Measurements from ENCODE around the gene GXYLT2. TPM values are rescaled to one million over a fixed set of nuclear protein-coding genes. Genes with fewer than 3 reads are reported as not detected.

The GXYLT2 gene
- total RNA-seq, 2 donors from 2014 or later: 5.2 to 5.6 TPM

DNA sequence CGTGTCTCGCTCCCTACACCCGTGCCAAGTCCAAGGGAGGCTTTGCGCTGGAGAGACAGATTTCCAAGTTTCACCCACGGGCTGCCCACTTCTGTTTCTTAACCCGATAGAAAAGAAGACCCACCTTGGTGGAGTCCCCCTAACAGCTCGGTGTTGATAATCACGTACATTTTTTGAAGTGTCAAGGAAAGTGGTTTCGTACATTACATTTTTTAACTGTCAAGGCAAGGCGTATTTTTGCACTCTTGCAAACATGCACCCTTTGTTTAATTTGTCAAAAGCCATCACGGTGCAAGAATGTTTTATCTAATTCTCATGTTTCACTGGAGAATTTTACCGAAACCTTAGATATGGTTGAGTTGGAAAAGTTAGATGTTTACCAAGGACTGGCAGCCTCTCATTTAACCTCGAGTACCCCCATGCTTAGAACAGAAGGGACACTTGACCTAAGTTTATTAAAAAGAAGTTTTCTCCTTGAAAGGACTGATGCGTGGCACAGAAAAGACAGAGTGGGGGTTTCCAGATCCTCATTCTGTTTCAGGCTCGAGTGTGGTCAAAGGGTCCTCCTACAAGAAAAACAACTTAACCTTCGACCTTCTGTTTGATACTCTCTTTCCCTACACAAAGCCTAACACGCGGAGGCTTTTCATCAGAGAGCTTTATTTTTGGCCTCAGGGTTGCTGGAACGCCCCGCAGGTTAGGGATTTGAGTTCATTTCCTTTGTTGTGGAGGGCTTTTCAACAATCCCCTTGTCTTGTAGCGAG lies 882 bp downstream of the GXYLT2 start:
- H3K36me3 ChIP-seq (replicated peaks in 1 of 2; ENCODE audit: insufficient read depth in 1 of 2, low read depth in 2 of 2): no peaks in the 10 kb centered on the region
- no peak for TF ChIP-seq CTCF (IDR thresholded peaks at IDR 0.05)
- no peak for TF ChIP-seq POLR2A (IDR thresholded peaks at IDR 0.05)
- H3K4me1 ChIP-seq: peaks cover 19% of the 10 kb centered on the region
- DNase-seq (peak in 2 of 4 donors; percentile 22 to 35), ATAC-seq (no peak)
- no peak overlapping the region for H3K4me3 ChIP-seq
- H3K9me3 ChIP-seq: no peaks in the 10 kb centered on the region
- intact Hi-C loops (cut with DNase I): no loop called here
- H3K27ac ChIP-seq: peak overlapping the region in 1 of 4 donors; percentile 28
- 11 to 13% methylated on average over 20 to 21 of the region's 21 CpGs for WGBS, 2 donors
- no peaks in the 10 kb centered on the region for H3K27me3 ChIP-seq

- ATAC-seq (no peak), DNase-seq (no peak)
- H3K9me3 ChIP-seq: no peaks in the 10 kb centered on the region
- intact Hi-C loops (cut with DNase I): no loop called here
- H3K27ac ChIP-seq: peak overlapping the region in 1 of 4 donors; percentile 28
- TF ChIP-seq CTCF (IDR thresholded peaks at IDR 0.05) (no peak), POLR2A (IDR thresholded peaks at IDR 0.05) (no peak)
- no peak overlapping the region for H3K4me3 ChIP-seq
- no peaks in the 10 kb centered on the region for H3K36me3 ChIP-seq (replicated peaks in 1 of 2; ENCODE audit: insufficient read depth in 1 of 2, low read depth in 2 of 2)
- H3K4me1 ChIP-seq: peaks cover 19% of the 10 kb centered on the region
- H3K27me3 ChIP-seq: no peaks in the 10 kb centered on the region
- 82% methylated on average over 13 of the region's 13 CpGs for WGBS, 2 donors
These were observed 1.7 kb downstream of the GXYLT2 start for GRCh38 chr3:72889310-72890165.

DNA sequence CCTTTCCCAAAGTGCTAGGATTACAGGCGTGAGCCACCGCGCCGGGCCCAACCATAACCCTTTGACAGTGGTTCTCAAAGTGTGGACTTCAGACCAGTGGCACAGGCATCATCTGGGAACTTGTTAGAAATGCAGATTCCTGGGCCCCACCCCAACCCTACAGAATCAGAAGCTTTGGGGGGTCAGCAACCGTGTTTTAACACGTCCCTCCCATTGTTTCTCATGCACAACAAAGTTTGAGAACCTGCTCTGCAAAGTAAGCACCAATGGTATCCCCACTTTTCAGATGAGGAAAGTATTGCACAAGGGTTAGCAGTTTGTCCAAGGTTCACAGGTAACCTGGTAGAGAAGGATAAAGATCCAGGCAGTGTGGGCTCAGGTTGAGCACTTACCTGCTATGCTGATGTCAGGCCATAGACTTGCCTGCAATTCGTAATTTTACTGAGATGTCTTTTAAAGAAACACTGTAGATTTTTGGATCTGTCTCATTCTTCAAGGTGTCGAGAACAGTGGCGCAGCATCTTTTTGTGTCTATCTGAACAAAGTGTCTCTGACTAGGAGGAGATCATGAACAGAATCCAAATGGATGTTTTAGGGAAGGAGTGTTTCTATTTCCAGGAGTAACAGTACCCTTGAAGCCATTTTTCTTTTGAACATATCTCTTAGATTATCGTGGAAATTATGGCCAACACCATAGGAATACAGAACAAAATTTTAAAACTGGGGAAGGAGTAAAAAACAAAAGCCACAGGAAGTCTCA lies 2.5 kb downstream of the GXYLT2 start:
- no peak overlapping the region for H3K27ac ChIP-seq
- no peaks in the 10 kb centered on the region for H3K36me3 ChIP-seq (replicated peaks in 1 of 2; ENCODE audit: insufficient read depth in 1 of 2, low read depth in 2 of 2)
- no peak for TF ChIP-seq POLR2A (IDR thresholded peaks at IDR 0.05)
- no peak for TF ChIP-seq CTCF (IDR thresholded peaks at IDR 0.05)
- no peaks in the 10 kb centered on the region for H3K27me3 ChIP-seq
- H3K4me3 ChIP-seq: no peak overlapping the region
- no peak for ATAC-seq
- no peak for DNase-seq
- intact Hi-C loops (cut with DNase I): no loop called here
- peaks cover 19% of the 10 kb centered on the region for H3K4me1 ChIP-seq
- 85 to 86% methylated on average over 10 of the region's 10 CpGs for WGBS, 2 donors
- no peaks in the 10 kb centered on the region for H3K9me3 ChIP-seq

DNA sequence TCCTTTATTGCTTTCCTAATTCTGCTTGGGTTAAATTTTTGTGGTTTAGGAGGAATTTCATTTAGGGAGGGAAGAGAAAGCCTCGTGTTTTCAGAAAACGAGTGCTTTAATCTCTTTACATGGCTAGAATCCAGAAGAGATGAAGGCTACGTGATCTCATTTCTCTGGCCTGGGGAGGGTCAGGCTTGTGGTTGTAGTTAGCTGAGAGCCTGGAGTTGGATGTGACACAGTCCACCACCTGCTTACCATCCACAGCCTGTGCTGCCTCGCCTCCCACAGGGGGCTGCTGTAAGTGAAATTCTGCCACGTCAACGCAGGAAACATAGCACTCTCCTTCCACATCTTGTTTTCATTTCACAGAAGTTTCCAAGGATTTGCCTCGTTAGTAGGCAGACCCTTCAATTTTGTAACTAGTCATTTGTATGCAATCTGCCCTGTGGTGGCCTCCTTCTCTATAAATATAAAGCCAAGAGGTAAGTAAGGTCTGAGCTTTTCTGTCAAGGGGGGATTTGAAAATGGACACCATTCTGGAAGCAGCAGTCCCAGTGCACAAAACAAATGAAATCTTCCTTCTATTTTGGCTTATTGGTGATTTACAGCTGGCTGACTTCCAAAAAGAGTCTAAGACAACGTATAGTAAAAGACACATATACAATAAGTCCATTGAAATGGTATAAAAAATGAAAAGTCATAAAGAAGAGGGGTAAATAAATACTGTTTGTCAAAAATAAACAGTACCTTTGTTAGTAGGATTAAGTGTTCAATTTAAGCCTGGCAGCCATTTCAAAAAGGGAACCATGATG lies 3.4 kb downstream of the GXYLT2 start:
- intact Hi-C loops (cut with DNase I): no loop called here
- H3K9me3 ChIP-seq: no peaks in the 10 kb centered on the region
- peaks cover 19% of the 10 kb centered on the region for H3K4me1 ChIP-seq
- H3K4me3 ChIP-seq: no peak overlapping the region
- WGBS, 2 donors: 26 to 40% methylated on average over 8 of the region's 8 CpGs
- no peaks in the 10 kb centered on the region for H3K36me3 ChIP-seq (replicated peaks in 1 of 2; ENCODE audit: insufficient read depth in 1 of 2, low read depth in 2 of 2)
- TF ChIP-seq CTCF (IDR thresholded peaks at IDR 0.05) (no peak), POLR2A (IDR thresholded peaks at IDR 0.05) (no peak)
- DNase-seq (peak in 3 of 4 donors; percentile 37 to 46 (median 42)), ATAC-seq (peak; percentile 28)
- H3K27me3 ChIP-seq: no peaks in the 10 kb centered on the region
- no peak overlapping the region for H3K27ac ChIP-seq
